CD4-positive, alpha-beta T cell treated with Interleukin-4 for 1 hour (primary cell): ENCODE measurements around the gene SYPL2.

Experiments
- DNase-seq, 2 donors: peaks; one replicate each; pipeline ENCODE4 v3.0.0-alpha.2; 2020 to 2022

Gene SYPL2

GRCh38 chr1:109521002-109521951, 54.9 kb downstream of the SYPL2 start:
- DNase-seq = no peak

GRCh38 chr1:109522026-109522425, 55.7 kb downstream of the SYPL2 start:
- no peak for DNase-seq

GRCh38 chr1:109523706-109524105, 57.4 kb downstream of the SYPL2 start:
- DNase-seq = no peak

GRCh38 chr1:109527098-109527811, 60.9 kb downstream of the SYPL2 start:
- no peak for DNase-seq

- DNase-seq = no peak
Measured at GRCh38 chr1:109527846-109528695, 61.7 kb downstream of the SYPL2 start.

- no peak for DNase-seq
Measured at GRCh38 chr1:109528712-109529111, 62.4 kb downstream of the SYPL2 start.

GRCh38 chr1:109529881-109530456, 63.6 kb downstream of the SYPL2 start:
- no peak for DNase-seq

- DNase-seq = no peak
Measured at GRCh38 chr1:109530457-109531087, 64.2 kb downstream of the SYPL2 start.

GRCh38 chr1:109531380-109531779, 65.0 kb downstream of the SYPL2 start:
- DNase-seq = no peak
